Ramos (cell line): ENCODE measurements around the gene ZNF655.
"Not testable (repeated sequence)": the region's sequence is repeated elsewhere in the genome, so short reads cannot be mapped to it uniquely, and the experiment has no call there.

ENCODE experiments used
- in situ Hi-C: fragments of 300-500 bp; cut with MboI; formaldehyde crosslinking; loops from one replicate; pipeline ENCODE4 v1.14.3; 2022; ENCODE audit warnings: low sequenced_read_pairs; ENCODE audit not compliant: unreplicated experiment

The ZNF655 gene, protein sequence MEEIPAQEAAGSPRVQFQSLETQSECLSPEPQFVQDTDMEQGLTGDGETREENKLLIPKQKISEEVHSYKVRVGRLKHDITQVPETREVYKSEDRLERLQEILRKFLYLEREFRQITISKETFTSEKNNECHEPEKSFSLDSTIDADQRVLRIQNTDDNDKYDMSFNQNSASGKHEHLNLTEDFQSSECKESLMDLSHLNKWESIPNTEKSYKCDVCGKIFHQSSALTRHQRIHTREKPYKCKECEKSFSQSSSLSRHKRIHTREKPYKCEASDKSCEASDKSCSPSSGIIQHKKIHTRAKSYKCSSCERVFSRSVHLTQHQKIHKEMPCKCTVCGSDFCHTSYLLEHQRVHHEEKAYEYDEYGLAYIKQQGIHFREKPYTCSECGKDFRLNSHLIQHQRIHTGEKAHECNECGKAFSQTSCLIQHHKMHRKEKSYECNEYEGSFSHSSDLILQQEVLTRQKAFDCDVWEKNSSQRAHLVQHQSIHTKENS

DNA sequence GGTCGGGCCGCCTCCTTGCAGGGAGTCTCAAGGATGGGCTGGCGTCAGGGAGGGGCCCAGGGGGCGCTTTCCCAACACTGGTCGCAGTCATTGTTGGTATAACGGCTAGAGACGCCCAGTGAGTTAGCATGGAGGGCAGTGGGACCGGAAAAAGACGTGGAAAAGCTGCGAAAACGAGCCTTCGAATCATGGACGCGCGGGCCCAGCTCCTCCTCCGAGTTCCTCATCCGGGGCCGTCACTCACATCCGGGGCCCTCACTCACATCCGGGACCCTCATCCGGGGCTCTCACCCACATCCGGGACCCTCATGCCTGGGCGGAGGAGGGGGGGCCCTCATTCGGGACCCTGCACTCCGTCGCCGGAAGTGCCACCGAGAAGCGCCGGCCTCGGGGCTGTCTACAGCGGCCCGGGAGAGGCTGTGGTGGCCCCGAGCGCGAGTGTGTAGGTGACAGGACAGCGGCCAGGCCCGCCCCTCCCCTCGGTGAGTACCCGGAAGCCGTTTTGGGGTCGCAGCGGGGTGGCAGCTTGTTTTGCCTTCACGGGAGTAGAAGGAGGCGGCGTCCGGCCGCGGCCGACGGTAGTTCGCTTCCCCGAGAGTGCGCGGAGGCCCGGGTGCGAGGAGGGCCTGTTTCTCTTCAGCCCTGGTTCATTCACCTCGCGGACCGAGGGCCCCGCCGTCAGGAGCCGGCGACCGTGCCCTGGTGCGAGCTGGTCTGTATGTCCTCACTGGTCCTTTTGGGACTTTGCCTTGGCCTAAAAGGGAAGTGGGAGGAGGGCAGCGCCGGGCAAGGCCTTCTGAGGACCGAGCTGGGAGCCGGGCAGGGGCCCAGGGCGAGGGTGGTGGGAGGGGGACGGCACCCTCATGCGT, at the start of gene ZNF655:
ZNF655 (plus strand) TSS at position 337 of the 869 bp plus-strand sequence. CDS start 1,918 bp downstream, outside the sequence.
- in situ Hi-C loops, result no loop called here

DNA sequence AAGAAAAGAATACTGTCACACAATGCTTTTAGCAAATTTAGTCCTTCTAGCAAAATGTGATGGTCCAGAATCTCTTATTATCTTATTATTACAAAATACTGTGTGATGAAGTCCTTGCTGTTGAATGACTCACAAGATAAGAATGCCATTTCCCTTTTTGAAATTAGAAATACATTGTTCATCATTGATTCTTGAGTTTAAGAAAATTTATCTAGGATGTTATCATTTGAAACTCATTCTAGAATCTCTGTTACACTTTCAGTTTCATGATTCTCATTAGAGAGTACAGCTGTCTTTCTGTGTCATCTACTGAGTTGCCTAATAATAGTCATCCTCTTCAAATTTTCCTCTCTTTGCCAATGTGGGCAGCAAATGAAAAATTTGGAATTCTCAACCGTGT, 44.4 kb upstream of the ZNF655 start:
- in situ Hi-C loops, result no loop called here

DNA sequence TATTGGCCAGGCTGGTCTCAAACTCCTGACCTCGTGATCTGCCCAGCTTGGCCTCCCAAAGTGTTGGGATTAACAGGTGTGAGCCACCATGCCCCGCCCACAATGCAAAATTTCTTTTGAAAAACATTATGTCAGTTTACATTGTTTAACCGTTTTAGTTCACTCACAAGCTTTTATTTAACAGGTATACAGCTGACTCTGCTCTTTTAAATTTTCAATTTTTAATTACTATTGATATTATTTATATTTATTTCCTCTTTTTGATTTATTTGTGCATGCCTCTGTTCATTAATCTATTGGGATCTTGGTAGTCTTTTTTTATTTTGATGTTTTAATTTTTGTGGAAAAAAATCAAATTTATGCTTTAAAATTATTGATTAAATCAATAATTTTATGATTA, 37.0 kb upstream of the ZNF655 start:
- in situ Hi-C loops, result no loop called here

DNA sequence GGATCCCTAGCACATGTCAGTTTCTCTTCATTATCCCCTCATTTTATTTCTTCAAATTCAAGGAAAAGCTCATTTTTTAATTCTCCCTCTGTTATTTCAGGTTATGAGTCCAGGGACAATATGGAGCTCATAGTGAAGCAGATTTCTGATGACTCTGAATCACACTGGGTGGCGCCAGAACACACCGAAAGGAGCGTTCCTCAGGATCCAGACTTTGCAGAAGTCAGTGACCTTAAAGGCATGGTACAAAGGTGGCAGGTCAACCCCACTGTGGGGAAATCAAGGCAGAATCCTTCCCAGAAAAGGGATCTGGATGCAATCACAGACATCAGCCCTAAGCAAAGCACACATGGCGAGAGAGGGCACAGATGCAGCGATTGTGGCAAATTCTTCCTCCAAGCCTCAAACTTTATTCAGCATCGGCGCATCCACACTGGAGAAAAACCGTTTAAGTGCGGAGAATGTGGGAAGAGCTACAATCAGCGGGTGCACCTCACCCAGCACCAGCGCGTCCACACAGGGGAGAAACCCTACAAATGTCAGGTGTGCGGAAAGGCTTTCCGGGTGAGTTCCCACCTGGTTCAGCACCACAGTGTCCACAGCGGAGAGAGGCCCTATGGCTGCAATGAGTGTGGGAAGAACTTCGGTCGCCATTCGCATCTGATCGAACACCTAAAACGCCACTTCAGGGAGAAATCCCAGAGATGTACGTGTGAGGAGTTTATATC, 32.6 kb upstream of the ZNF655 start:
- in situ Hi-C loops, result no loop called here

DNA sequence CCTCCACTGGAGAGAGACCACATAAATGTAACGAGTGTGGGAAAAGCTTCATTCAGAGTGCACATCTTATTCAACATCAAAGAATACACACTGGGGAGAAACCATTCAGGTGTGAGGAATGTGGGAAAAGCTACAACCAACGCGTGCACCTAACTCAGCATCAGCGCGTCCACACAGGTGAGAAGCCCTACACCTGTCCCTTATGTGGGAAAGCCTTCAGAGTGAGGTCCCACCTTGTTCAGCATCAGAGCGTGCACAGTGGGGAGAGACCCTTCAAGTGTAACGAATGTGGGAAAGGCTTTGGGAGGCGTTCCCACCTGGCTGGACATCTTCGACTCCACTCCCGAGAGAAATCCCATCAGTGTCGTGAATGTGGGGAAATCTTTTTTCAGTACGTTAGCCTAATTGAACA, 27.1 kb upstream of the ZNF655 start:
- in situ Hi-C loops, result no loop called here

DNA sequence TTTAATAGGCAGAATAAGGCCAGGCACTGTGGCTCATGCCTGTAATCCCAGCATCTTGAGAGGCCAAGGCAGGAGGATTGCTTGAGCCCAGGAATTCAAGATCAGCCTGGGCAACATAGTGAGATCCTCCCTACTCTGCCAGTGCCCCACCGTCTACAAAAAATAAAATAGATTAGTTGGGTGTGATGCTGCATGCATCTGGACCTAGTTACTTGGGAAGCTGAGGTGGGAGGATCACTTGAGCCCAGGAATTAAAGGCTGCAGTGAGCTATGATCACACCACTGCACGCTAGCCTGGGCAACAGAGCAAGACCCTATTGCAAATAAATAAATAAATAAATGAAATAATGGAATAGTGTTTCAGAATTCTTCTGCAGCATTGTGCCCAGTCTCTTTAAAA, 22.8 kb upstream of the ZNF655 start:
- in situ Hi-C loops, result no loop called here

DNA sequence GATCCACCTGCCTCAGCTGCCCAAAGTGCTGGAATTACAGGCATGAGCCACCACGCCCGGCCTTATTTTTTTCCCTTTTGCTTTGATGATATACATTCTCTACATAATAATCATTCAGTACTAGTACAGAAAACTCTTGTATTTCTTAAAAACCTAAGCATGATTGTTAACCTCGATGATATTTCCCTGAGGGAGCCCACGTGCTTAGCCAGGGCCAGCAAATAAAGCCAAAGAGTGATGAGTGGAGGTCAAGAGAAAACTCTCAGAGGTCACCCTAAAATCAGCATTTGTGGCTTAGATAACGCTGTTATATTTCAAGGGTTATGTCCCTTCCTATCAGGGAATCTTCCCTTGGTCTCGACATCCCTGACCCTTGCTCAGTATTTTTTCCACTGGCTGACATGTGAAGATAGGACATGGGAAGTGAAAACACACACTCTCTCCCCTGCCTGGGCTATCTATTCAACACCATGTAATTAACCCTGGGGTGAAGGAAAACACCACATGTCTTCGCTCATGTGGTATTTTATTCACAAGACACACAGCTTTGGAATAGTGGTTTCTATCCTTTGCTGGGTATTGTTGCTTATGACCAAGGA, 19.1 kb upstream of the ZNF655 start:
- in situ Hi-C loops, result no loop called here

DNA sequence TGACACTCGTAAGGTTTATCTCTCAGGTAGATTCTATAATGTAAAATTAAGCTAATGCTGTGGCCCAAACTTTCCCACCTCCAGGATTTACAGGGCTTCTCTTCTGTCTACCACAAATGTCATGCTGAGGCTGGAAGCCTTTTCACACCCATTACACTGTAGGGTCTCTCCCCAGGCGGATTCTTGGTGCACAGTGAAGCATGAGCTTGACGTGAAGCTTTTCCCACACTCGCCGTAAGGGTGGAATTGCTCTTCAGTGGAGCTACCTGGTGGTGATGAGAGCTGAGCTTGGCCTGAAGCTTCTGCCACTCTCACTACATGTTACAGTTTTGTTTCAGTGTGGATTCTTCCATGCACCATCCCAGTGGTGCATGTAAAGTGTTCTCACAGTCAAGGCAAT, 17.9 kb upstream of the ZNF655 start:
- in situ Hi-C loops, result no loop called here

DNA sequence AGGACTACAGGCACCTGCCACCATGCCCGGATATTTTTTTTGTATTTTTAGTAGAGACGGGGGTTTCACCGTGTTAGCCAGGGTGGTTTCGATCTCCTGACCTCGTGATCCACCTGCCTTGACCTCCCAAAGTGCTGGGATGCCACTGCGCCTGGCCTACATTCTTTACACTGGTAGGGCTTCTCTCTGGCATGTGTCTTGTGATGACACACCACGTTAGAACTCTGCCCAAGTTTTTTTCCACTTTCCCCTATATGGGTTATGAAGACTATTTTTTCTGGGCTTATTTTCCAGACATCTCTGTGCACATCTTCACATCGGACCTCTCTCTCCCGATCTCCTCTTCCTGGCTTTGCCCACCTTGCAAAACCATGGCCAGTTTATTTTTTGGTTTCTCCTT, 17.2 kb upstream of the ZNF655 start:
- in situ Hi-C loops, result no loop called here

DNA sequence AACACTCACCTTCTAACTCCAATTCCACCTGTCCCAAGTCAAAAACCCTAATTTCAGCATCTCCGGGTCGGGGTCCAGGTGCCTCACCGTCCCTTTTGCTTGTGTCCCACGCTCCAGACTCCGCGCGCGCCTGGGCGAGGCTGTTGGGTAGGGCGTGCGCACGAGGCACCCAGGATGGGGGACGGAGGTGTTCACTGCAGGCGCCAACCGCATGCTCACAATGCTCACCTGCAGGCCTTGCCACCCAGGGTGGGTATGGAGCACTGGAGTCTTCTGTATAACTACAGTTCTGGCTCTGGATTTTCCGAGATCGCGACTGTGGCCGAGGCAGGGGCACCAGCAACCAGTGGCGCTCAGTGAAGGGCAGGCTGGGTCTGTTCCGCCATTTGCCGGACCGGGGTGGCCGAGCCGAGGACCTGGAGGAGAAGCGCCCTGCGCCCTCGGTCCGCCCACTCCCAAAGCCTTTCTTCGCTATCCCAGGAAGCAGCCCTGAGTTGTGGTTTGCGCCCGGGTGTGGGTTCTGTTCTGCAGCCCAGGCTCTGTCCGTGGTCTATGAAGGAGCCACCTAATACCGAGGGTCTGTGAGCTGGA, 15.3 kb upstream of the ZNF655 start:
- in situ Hi-C loops, result no loop called here

DNA sequence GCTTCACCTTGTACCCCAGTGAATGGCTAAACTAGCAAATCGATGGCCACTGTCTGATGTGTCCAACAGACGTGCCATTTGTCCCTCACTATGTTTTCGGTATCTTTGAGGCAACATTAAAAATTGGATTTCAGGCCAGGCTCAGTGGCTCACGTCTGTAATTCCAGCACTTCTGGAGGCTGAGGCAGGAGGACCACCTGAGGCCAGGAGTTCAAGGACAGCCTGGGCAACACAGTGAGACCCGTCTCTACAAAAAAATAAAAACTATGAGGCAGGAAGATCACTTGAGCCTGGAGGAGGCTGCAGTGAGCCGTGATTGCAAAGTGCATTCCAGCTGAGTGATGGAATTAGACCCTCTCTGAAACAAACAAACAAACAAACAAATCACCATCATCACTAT, 14.5 kb upstream of the ZNF655 start:
- in situ Hi-C loops, result no loop called here

DNA sequence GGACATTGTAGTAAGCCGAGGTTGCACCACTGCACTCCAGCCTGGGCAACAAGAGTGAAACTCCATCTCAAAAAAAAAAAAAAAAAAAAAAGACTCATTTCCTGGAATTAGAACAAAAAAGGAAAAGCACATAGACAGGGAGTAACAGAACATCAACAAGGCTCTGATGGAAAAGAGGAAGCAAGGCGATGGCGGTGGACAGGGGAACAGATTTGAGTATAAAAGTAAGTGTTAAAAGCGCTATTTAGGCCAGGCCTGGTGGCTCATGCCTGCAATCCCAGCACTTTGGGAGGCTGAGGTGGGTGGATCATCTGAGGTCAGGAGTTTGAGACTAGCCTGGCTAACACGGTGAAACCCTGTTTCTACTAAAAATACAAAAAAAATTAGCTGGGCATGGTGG, 13.1 kb upstream of the ZNF655 start:
- in situ Hi-C loops, result not testable (repeated sequence)

DNA sequence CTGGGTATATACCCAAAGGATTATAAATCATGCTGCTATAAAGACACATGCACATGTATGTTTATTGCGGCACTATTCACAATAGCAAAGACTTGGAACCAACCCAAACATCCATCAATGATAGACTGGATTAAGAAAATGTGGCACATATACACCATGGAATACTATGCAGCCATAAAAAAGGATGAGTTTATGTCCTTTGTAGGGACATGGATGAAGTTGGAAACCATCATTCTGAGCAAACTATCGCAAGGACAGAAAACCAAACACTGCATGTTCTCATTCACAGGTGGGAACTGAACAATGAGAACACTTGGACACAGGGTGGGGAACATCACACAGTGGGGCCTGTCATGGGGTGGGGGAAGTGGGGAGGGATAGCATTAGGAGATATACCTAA, 8.9 kb upstream of the ZNF655 start:
- in situ Hi-C loops, result not testable (repeated sequence)

DNA sequence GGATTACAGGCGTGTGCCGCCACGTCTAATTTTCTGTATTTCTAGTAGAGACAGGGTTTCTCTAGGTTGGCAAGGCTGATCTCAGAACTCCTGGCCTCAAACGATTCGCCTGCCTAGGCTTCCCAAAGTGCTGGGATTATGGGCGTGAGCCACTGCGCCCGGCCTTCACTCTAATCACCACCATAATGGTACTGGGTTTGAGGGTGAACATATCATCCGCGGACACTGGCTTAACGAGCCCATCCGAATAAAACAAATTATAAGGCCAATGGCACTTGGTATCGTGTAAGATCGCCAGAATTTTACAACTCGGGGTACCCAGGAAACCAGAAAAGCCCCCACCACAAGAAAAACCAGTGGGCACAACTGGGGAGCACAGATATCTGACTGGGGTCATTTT, 7.1 kb upstream of the ZNF655 start:
- in situ Hi-C loops, result no loop called here

DNA sequence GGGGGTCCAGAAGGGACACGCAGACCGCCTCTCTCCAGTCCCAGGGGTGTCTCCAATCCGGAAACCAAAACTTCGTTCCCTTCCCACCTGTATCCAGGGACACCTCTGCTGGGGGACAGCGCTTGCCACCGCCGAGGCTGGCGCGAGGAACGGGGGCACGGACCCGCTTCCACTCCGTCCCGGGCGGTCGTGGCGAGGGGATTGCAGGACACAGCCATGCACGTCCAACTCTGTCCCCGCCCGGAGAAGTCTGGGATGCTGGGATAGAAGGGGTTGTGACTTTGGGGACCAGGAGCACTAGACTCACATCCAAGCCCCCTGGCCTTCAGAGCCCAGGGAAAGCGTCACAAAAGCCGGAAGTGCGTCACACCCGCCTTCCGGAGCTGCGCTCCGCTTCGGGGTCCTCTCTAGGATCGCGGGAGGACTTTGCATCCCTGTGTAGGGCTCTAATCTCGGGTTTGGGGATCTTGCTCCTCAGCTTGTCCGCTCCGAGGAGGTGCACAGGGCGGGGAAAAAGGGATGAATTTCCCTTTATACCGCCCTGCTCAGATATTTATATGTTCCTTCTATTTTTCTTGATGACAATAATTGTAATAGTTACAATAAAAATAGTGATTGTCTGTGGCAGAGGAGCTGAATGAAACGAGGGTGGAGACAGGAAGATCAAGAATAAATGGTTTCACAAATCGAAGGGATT, 6.5 kb upstream of the ZNF655 start, which contains the start of gene FAM200A:
FAM200A (minus strand) TSS at position 348 of the 697 bp plus-strand sequence. CDS start 3,707 bp downstream, outside the sequence.
- in situ Hi-C loops, result no loop called here

DNA sequence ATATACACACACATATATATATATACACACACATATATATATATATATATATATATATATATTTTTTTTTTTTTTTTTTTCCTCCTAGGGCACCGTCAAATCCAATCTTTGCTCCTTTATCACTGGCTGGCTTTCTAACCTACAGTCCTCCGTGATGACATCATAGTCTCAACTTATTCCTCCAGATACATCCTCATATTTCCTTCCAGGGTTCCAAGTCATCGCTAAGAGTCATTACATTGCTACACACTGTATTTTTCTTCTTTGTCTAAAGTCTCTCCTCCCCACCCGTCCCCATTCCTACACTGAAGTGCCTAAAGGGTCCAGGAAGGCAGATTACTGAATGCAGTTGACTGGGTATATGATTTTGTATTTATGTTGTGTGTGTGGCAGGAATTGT, 5.4 kb upstream of the ZNF655 start:
- in situ Hi-C loops, result no loop called here

DNA sequence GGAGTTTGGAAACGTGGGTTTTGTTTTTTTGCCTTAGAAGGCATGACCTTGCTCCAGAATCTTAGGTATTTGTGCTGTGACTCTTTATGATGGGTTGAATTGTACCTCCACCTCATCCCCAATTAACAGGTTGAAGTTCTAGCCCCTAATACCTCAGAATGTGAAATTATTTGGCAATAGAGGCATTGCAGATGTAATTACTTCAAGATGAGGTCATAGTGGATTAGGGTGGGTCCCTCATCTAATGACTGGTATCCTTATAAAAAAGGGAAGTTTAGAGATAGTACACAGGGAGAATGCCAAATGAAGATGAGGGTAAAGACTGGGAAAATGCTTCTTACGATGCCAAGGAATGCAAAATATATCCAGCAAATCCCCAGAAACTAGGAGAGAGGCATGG, 3.5 kb upstream of the ZNF655 start:
- in situ Hi-C loops, result no loop called here

DNA sequence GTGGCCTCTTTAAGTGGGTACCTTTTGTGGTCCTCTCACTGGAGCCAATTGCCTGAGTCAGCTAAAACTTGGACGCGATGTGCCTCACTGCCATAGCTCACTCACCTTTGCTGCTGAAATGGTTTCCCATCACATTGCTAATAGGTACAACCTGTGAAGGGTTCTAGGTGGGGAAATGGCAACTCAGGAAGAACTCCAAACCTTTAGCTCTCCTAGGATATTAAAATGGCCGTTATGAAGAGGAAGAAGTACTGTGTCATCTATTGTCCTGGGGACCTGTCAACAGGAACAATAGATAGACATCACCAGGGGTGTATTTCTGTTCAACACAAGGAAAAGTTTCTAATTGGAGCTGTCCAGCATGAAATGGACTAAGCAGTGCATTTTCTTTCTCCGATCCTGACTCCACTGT, 1.2 kb upstream of the ZNF655 start:
- in situ Hi-C loops, result no loop called here

DNA sequence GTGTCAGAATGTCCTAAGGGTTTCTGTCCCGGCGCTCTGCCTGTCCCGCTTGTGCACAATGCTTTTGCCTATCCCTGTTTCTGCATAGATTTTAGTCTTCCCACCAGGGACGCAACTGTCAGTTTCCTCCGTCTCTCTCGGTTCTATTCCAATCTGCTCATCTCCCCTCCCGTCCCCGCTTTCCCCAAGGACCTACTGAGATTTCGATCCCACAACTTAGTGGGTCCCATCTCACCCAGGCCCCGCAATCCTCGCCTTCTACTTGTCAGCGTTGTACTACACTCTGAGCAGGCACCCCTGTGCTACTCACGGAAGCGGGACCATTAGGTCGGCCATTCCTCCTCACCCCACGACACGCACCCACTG, 519 bp upstream of the ZNF655 start:
- in situ Hi-C loops, result no loop called here
